22Rv1 (cell line): ENCODE results near the gene CNTN4.

ENCODE experiments used
- CTCF ChIP-seq: fragments of 450-650 bp; IDR thresholded peaks from 2 replicates; pipeline ENCODE4 v1.5.1; 2017; ENCODE audit warnings: mild to moderate bottlenecking
- ZFX ChIP-seq: fragments of 450-650 bp; IDR thresholded peaks from 2 replicates; pipeline ENCODE4 v1.6.1; 2017; ENCODE audit warnings: antibody characterized with exemption, borderline replicate concordance

- TF ChIP-seq CTCF = no peak
- TF ChIP-seq ZFX = no peak
These were observed 817.2 kb downstream of the CNTN4 start for GRCh38 chr3:2915826-2916225.
